ENCODE data around the gene TCL1A.

The TCL1A gene

DNA sequence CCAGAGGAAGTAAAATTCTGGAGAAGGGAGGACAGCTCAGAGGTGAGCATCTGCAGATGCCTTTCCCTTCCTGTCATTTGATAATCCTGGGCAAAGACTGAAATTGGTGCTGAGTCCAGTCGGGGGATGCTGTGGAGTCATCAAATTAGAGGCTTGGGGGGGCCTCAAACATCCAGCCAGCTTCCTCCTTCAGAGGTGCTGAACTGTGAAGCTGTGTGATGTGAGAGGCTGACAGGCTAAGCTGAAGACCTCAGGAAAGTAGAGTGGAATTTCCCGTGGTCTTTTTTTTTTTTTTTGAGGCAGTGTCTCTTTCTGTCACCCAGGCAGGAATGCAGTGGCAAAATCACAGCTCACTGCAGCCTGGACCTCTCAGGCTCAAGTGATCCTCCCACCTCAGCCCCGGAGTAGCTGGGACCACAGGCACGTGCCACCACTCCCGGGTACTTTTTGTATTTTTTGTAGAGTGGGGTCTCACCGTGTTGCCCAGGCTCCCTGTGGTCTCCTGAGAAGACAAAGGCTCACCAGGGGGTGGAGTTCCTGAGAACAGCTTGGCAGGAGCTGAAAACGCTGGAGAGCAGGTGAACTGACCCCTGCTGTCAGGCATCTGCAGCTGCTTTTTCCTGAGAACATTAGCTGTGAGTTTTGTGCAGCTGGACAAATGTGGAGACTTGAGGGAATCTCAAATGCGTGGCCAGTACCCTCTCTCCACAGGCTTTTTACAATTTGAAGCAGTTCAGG is 33.8 kb downstream of the TCL1A start:
- ATAC-seq (ENCODE audit: insufficient read depth, low read depth): no peak
- no peak overlapping the region for H3K9ac ChIP-seq (ENCODE audit: low read depth, low read length)
- no peaks in the 10 kb centered on the region for H3K9me3 ChIP-seq (ENCODE audit: insufficient read depth, low read length, severe bottlenecking)
- no peak overlapping the region for H2AFZ ChIP-seq (ENCODE audit: low read depth, low read length)
- no peaks in the 10 kb centered on the region for H4K20me1 ChIP-seq (ENCODE audit: insufficient read depth, low read length)
- H3K27me3 ChIP-seq (ENCODE audit: insufficient read depth, low read length, poor library complexity): no peaks in the 10 kb centered on the region
- H3K27ac ChIP-seq (ENCODE audit: low read length): no peak overlapping the region
- no peaks in the 10 kb centered on the region for H3K4me1 ChIP-seq (ENCODE audit: insufficient read depth, low read length)
- H3K4me3 ChIP-seq (ENCODE audit: low read depth in 1 of 2, low read length in 2 of 2): no peak overlapping the region
- no peaks in the 10 kb centered on the region for H3K79me2 ChIP-seq (ENCODE audit: insufficient read depth, low read length)
- TF ChIP-seq, protein P1, sequence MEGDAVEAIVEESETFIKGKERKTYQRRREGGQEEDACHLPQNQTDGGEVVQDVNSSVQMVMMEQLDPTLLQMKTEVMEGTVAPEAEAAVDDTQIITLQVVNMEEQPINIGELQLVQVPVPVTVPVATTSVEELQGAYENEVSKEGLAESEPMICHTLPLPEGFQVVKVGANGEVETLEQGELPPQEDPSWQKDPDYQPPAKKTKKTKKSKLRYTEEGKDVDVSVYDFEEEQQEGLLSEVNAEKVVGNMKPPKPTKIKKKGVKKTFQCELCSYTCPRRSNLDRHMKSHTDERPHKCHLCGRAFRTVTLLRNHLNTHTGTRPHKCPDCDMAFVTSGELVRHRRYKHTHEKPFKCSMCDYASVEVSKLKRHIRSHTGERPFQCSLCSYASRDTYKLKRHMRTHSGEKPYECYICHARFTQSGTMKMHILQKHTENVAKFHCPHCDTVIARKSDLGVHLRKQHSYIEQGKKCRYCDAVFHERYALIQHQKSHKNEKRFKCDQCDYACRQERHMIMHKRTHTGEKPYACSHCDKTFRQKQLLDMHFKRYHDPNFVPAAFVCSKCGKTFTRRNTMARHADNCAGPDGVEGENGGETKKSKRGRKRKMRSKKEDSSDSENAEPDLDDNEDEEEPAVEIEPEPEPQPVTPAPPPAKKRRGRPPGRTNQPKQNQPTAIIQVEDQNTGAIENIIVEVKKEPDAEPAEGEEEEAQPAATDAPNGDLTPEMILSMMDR (IDR thresholded peaks at IDR 0.05; ENCODE audit: borderline replicate concordance, extremely low read depth, low read length, poor library complexity, severe bottlenecking): no peak
- TF ChIP-seq EZH2 (IDR thresholded peaks at IDR 0.05; ENCODE audit: borderline replicate concordance, low read depth, low read length, severe bottlenecking): no peak
- DNase-seq: no peak
- H3K36me3 ChIP-seq (ENCODE audit: insufficient read depth, low read length): no peaks in the 10 kb centered on the region
- H3K4me2 ChIP-seq (ENCODE audit: insufficient read depth, low read length): no peak overlapping the region

DNA sequence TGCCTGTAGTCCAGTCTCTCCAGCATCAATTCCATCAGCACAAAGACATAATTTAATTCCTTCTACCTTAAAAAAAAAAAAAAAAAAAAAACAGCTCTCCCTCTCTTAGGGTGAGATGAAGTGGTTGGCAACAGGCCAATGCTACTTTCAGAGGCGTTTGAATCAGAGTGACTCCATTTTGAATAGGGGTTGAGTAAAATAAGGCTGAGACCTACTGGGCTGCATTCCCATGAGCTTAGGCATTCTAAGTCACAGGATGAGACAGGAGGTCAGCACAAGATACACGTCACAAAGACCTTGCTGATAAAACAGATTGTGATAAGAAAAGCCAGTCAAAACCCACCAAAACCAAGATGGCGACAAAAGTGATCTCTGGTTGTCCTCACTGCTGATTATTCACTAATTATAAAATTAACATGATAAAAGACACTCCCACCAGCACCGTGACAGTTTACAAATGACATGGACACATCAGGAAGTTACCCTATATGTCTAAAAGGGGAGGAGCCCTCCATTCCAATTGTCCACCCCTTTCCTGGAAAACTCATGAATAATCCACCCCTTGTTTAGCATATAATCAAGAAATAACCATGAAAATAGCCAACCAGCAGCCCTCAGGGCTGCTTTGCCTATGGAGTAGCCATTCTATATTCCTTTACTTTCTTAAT is 34.6 kb downstream of the TCL1A start:
- no peaks in the 10 kb centered on the region for H3K27me3 ChIP-seq (ENCODE audit: insufficient read depth, low read length, poor library complexity)
- H3K27ac ChIP-seq (ENCODE audit: low read length): no peak overlapping the region
- H3K4me2 ChIP-seq (ENCODE audit: insufficient read depth, low read length): no peak overlapping the region
- no peak for TF ChIP-seq EZH2 (IDR thresholded peaks at IDR 0.05; ENCODE audit: borderline replicate concordance, low read depth, low read length, severe bottlenecking)
- TF ChIP-seq, protein P1 (IDR thresholded peaks at IDR 0.05; ENCODE audit: borderline replicate concordance, extremely low read depth, low read length, poor library complexity, severe bottlenecking): no peak
- no peaks in the 10 kb centered on the region for H3K4me1 ChIP-seq (ENCODE audit: insufficient read depth, low read length)
- no peak overlapping the region for H2AFZ ChIP-seq (ENCODE audit: low read depth, low read length)
- H3K9ac ChIP-seq (ENCODE audit: low read depth, low read length): no peak overlapping the region
- no peaks in the 10 kb centered on the region for H4K20me1 ChIP-seq (ENCODE audit: insufficient read depth, low read length)
- no peak overlapping the region for H3K4me3 ChIP-seq (ENCODE audit: low read depth in 1 of 2, low read length in 2 of 2)
- H3K79me2 ChIP-seq (ENCODE audit: insufficient read depth, low read length): no peaks in the 10 kb centered on the region
- ATAC-seq (ENCODE audit: insufficient read depth, low read depth) (no peak), DNase-seq (no peak)
- H3K9me3 ChIP-seq (ENCODE audit: insufficient read depth, low read length, severe bottlenecking): no peaks in the 10 kb centered on the region
- H3K36me3 ChIP-seq (ENCODE audit: insufficient read depth, low read length): no peaks in the 10 kb centered on the region

DNA sequence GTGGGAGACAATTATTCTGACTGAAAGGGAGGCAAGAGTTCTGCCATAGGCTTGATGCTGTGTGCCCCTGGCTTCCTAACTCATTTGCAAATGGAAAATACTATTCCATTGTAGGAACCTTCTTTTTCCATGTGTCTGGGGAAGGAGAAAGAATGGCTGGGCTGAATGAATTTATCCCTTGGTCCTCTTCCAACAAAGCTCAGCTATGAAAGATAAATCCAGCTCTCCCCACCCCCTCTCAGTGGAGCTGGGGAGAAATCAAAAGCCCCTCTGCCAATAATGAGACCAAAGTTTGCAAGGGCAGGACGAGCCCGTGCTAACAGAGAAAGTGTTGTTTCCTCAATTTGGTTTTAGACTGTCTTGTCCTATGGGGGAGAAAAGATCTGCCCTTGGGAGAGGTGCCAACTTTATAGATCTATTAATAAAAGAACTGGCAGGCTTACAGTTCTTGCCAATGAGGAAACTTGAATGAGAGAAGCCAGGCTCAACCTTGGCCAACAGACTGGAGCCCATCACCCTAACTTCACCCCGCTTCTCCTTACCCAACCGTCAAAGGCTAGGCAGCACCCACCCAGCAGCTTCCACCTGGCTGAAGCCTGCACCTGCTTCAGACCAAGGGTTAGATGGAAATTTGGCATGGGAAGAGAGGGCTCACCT is 36.6 kb downstream of the TCL1A start:
- H2AFZ ChIP-seq (ENCODE audit: low read depth, low read length): no peak overlapping the region
- no peak overlapping the region for H3K27ac ChIP-seq (ENCODE audit: low read length)
- ATAC-seq (ENCODE audit: insufficient read depth, low read depth) (no peak), DNase-seq (no peak)
- no peak for TF ChIP-seq EZH2 (IDR thresholded peaks at IDR 0.05; ENCODE audit: borderline replicate concordance, low read depth, low read length, severe bottlenecking)
- TF ChIP-seq, protein P1 (IDR thresholded peaks at IDR 0.05; ENCODE audit: borderline replicate concordance, extremely low read depth, low read length, poor library complexity, severe bottlenecking): no peak
- H3K4me3 ChIP-seq (ENCODE audit: low read depth in 1 of 2, low read length in 2 of 2): no peak overlapping the region
- H3K79me2 ChIP-seq (ENCODE audit: insufficient read depth, low read length): no peaks in the 10 kb centered on the region
- H3K4me1 ChIP-seq (ENCODE audit: insufficient read depth, low read length): no peaks in the 10 kb centered on the region
- no peak overlapping the region for H3K9ac ChIP-seq (ENCODE audit: low read depth, low read length)
- H4K20me1 ChIP-seq (ENCODE audit: insufficient read depth, low read length): no peaks in the 10 kb centered on the region
- no peaks in the 10 kb centered on the region for H3K36me3 ChIP-seq (ENCODE audit: insufficient read depth, low read length)
- H3K4me2 ChIP-seq (ENCODE audit: insufficient read depth, low read length): no peak overlapping the region
- H3K9me3 ChIP-seq (ENCODE audit: insufficient read depth, low read length, severe bottlenecking): no peaks in the 10 kb centered on the region
- H3K27me3 ChIP-seq (ENCODE audit: insufficient read depth, low read length, poor library complexity): no peaks in the 10 kb centered on the region
